HG02870 (cell line): Measurements from ENCODE around the gene CCR3.
"Not testable (repeated sequence)": the region's sequence is repeated elsewhere in the genome, so short reads cannot be mapped to it uniquely, and the experiment has no call there.

ENCODE experiments used
- ATAC-seq: cut with Tn5 transposase; IDR thresholded peaks from one replicate; pipeline ENCODE4 v1.9.1; 2021; ENCODE audit warnings: mild to moderate bottlenecking, moderate library complexity; ENCODE audit not compliant: unreplicated experiment

The CCR3 gene

GRCh38 chr3:46242120-46242519, at the start of gene CCR3:
Gene CCR3 (plus strand): TSS chr3:46242460. CDS start chr3:46265159, 22,699 bp downstream.
- no peak for ATAC-seq

DNA sequence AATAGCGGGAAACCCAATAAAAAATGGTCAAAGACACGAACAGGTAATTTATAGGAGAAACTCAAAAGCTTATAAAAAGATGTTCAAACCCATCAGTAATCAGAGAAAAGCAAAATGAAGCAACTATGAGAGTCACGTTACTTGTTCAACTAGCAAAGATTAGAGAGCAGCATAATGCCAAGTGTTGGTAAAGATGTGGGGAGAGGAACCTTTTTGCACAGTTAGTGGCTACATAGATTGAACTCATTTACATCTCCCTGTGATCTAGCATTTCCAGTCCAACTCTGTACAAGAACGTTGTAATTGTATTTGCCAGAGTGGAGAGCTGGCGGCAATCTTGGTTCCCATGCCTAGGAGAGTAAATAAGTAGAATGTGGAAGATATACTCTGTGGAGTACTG, 49.3 kb upstream of the CCR3 start:
- no peak for ATAC-seq

DNA sequence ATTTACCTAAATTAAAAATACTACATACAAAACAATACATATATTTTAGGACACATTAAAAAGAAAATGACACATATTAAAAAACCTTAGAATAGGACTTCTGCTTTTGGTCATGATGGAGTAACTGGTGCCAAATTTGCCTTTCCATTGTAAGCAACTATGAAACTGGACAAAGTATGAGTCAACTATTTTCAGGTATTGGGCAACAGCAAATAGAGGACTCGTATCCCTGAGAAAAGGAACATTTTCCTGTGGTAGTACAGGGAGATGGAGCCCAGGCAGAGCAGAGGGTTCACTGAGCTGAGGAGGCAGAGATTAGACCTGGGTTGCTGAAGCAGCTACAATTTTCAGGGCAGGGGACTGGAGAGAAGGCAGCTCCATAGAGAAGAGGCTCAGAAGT, 48.8 kb upstream of the CCR3 start:
- no peak for ATAC-seq

GRCh38 chr3:46194868-46195553, 47.2 kb upstream of the CCR3 start:
- no peak for ATAC-seq

GRCh38 chr3:46196261-46196957, 45.9 kb upstream of the CCR3 start:
- no peak for ATAC-seq

DNA sequence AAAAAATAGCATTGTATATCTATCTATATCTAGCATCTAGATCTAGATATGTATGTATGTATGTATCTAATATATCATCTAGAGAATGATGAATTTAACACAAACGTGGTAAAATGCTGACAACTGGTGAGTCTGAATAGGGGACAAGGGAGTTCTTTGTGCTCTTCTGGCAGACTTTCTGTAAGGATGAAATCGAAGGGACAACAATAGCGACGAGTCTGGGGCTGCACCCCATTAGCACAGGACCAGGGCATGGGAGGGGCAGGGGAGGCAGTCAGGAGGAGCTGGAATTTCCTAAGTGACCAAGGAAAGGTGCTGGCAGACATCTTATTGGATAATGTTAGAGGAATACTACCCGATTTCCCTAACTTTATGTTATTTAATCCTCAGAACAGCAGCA, 42.0 kb upstream of the CCR3 start:
- ATAC-seq, result no peak

DNA sequence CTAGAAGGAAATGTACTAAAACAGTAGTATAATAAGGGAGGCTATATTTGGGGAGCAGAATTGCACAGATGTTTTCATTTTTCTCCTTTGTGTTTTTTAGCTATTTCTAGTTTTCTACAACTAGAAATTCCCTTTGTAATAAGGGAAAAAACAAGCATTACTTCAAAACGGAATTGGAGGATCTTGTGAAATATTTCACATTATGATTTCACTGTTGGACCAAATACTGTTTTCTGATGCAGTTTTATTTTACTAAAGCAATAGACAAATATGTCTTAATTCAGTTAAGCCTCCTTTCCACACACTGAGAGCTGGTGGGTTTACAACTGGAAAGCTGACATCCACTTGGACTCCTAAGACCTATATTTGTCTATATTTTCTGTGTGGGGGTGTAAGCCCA, 41.5 kb upstream of the CCR3 start:
- no peak for ATAC-seq

- no peak for ATAC-seq
Observed at GRCh38 chr3:46202535-46202934, 39.7 kb upstream of the CCR3 start.

- ATAC-seq, result no peak
Observed at GRCh38 chr3:46203681-46204080, 38.6 kb upstream of the CCR3 start.

GRCh38 chr3:46205286-46205960, 36.8 kb upstream of the CCR3 start:
- no peak for ATAC-seq

GRCh38 chr3:46206282-46207015, 35.8 kb upstream of the CCR3 start:
- ATAC-seq, result no peak

DNA sequence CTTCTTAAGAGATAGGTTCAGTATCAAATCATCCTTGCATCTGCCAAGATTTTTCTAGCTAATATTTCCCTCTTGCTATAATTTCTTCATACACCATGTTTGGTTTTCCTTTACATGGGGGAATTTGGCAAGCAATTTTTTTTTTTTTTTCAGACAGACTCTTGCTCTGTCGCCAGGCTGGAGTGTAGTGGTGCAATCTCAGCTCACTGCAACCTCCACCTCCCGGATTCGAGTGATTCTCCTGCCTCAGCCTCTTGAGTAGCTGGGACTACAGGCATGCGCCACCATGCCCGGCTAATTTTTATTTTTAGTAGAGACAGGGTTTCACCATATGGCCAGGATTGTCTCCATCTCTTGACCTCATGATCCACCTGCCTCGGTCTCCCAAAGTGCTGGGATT, 34.7 kb upstream of the CCR3 start:
- not testable (repeated sequence) for ATAC-seq

DNA sequence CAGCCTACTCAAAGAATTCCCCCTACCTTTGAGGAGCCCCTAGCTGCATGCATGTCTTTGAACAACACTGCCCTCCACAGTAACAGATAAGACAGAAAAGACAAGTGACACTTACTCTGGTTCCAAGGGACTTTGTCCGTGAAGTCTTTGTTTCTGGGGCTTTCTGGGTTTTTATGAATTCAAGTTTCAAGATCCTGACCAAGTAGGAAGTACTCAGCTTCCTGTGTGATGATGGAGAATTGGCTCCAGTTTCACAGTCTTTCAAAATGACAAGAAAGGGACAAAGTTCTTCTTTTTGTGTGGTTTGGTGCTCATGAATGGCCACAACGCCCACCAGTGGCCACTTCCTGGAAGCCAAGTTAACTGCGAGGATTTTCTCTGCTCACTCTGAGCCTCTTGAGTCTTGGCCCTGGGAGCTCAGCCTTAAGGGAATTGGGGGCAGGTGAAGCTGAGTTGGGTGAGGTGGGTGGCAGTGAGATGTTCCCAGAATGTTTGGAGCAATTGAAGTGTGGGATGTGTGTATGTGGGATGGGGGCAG, 34.0 kb upstream of the CCR3 start, which contains the start of gene CCR1:
TSS of gene CCR1 (minus strand) at position 147 of the 538 bp plus-strand sequence. CDS start 4,000 bp downstream, outside the sequence.
- no peak for ATAC-seq

DNA sequence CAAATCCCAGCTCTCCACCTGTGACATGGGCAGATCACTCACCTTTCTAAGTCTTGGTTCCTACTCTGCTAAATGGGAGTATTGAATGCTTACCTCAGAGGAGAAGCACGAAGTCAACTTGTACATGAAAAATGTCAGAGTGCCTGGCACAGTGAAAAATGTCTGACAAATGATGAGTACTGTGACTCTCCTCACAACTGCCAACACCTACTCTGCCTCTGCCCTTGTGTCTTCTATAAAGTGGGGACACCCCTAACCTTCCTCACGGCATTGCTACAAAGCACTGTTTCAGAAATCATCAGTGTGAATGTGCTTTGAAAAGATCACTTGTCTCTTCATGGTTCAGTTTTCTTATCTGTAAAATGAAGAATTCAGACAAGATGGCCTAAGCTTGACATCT, 33.2 kb upstream of the CCR3 start:
- no peak for ATAC-seq

- ATAC-seq, result no peak
Observed at GRCh38 chr3:46209746-46210470, 32.4 kb upstream of the CCR3 start.

DNA sequence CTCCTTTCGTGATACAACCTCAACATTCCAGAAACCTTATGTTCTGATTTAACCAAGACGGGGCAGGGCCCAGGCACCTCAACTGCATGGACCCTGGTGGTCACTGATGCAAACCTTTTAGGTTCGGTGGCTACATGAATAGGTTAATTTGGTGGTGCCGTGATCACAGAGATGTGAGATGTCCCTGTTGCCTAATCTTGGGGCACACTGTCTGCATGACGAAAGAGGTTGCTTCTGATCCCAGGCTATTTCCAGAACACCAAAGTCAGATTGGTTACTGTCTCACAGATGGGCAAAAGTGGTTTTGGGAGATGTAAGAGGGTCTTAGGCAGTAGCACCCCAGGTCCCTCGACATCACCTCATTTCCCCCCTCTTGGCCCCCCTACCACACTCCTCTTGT, 30.2 kb upstream of the CCR3 start:
- no peak for ATAC-seq

GRCh38 chr3:46213201-46213600, 29.1 kb upstream of the CCR3 start:
- no peak for ATAC-seq

GRCh38 chr3:46214751-46215352, 27.4 kb upstream of the CCR3 start:
- no peak for ATAC-seq

- ATAC-seq, result no peak
Observed at GRCh38 chr3:46215810-46216414, 26.3 kb upstream of the CCR3 start.
